MM.1S (cell line): ENCODE data around the gene ITFG1.

ENCODE experiments used
- EZH2 ChIP-seq: fragments of 300-600 bp; sonication (generic); optimal IDR thresholded peaks from 2 replicates; pipeline ENCODE3; 2017; ENCODE audit warnings: low read depth, mild to moderate bottlenecking, antibody characterized with exemption, low read length, mixed read lengths
- EZH2phosphoT487 ChIP-seq: fragments of 300-600 bp; sonication (generic); IDR thresholded peaks from 2 replicates; pipeline ENCODE4 v1.6.1; 2018; ENCODE audit warnings: antibody characterized with exemption, low read length
- TF ChIP-seq, protein P1 (sequence below): fragments of 300-600 bp; sonication (generic); IDR thresholded peaks from 2 replicates; pipeline ENCODE4 v1.5.1; 2016; ENCODE audit warnings: antibody characterized with exemption, low read length, mixed read lengths

- TF ChIP-seq, protein P1, sequence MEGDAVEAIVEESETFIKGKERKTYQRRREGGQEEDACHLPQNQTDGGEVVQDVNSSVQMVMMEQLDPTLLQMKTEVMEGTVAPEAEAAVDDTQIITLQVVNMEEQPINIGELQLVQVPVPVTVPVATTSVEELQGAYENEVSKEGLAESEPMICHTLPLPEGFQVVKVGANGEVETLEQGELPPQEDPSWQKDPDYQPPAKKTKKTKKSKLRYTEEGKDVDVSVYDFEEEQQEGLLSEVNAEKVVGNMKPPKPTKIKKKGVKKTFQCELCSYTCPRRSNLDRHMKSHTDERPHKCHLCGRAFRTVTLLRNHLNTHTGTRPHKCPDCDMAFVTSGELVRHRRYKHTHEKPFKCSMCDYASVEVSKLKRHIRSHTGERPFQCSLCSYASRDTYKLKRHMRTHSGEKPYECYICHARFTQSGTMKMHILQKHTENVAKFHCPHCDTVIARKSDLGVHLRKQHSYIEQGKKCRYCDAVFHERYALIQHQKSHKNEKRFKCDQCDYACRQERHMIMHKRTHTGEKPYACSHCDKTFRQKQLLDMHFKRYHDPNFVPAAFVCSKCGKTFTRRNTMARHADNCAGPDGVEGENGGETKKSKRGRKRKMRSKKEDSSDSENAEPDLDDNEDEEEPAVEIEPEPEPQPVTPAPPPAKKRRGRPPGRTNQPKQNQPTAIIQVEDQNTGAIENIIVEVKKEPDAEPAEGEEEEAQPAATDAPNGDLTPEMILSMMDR: no peak
- TF ChIP-seq EZH2phosphoT487 (no peak), EZH2 (no peak)
Measured at GRCh38 chr16:47254756-47255155, 206.1 kb downstream of the ITFG1 start.
